Calu3 (cell line): Measurements from ENCODE around the gene HSPA1L. TPM values are rescaled to one million over a fixed set of nuclear protein-coding genes. Genes with fewer than 3 reads are reported as not detected.
"Not testable (repeated sequence)": the region's sequence is repeated elsewhere in the genome, so short reads cannot be mapped to it uniquely, and the experiment has no call there.

ENCODE experiments used
- BruUV-seq: library from RNA; stranded (reverse); fragments of 400-500 nt; replicated peaks from 2 replicates; lab custom pipeline; 2021; lab: Mats Ljungman, UMichigan
- CTCF ChIA-PET: fragments of 300-600 bp; sonication (Branson Sonifier 250); formaldehyde crosslinking; loops from one replicate; lab custom pipeline; 2022; ENCODE audit warnings: antibody characterized with exemption; lab: Charles Lee
- DNase-seq: peaks from one replicate; pipeline ENCODE4 v3.0.0; 2022
- H3K27ac Mint-ChIP-seq: one replicate; pipeline ENCODE4 v1.8.0; 2022; ENCODE audit warnings: mixed read lengths; ENCODE audit not compliant: unreplicated experiment
- H3K27me3 Mint-ChIP-seq: one replicate; pipeline ENCODE4 v1.8.0; 2022; ENCODE audit warnings: mixed read lengths; ENCODE audit not compliant: unreplicated experiment
- H3K36me3 Mint-ChIP-seq: one replicate; pipeline ENCODE4 v1.8.0; 2022; ENCODE audit warnings: mild to moderate bottlenecking, moderate library complexity, mixed read lengths; ENCODE audit not compliant: insufficient read depth, unreplicated experiment
- H3K4me1 Mint-ChIP-seq: one replicate; pipeline ENCODE4 v1.8.0; 2022; ENCODE audit warnings: mild to moderate bottlenecking, low read depth, mixed read lengths; ENCODE audit not compliant: unreplicated experiment
- H3K4me3 Mint-ChIP-seq: one replicate; pipeline ENCODE4 v1.8.0; 2022; ENCODE audit warnings: mild to moderate bottlenecking, low read depth, moderate library complexity, mixed read lengths; ENCODE audit not compliant: unreplicated experiment
- H3K9me3 Mint-ChIP-seq: one replicate; pipeline ENCODE4 v1.8.0; 2022; ENCODE audit warnings: low read depth, mixed read lengths; ENCODE audit not compliant: unreplicated experiment
- intact Hi-C: fragments of 100-400 bp; cut with micrococcal nuclease; formaldehyde crosslinking; loops from one replicate; pipeline ENCODE4 v1.10.0; 2022; ENCODE audit not compliant: unreplicated experiment
- total RNA-seq: library from RNA; stranded (reverse); gene quantifications from 2 replicates; pipeline ENCODE4 v1.2.3, GENCODE V29; 2022
- TF ChIP-seq, protein P1 (sequence below): fragments of 200-600 bp; IDR thresholded peaks from one replicate; pipeline ENCODE4 v1.8.0; 2022; ENCODE audit warnings: antibody characterized with exemption; ENCODE audit not compliant: unreplicated experiment

HSPA1L gene
- total RNA-seq, 1 experiment from 2014 or later, result 4.2 TPM

DNA sequence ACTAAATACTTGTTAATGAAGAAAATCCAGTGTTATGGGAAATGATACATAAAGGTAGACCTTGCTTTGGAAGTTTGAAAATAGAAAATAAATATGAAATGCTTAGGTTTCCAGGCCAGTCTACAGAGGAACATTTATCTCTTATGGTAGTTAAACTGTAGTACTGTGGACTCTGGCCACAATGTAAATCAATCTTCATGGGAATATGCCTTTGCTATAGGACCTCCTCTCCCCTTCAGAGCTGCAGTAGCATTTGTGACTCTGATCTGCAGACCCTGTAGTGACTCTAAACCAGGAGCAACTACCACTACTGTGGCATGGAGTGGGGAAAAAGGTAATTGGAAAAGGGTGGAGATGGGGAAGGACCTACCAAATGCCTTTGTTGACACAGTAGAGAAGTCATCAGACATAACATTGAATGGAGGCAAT is 4.8 kb upstream of the HSPA1L start:
- Mint-ChIP-seq H3K27ac (peak overlapping the region; percentile 40), H3K4me1 (peaks cover 46% of the 10 kb centered on the region)

DNA sequence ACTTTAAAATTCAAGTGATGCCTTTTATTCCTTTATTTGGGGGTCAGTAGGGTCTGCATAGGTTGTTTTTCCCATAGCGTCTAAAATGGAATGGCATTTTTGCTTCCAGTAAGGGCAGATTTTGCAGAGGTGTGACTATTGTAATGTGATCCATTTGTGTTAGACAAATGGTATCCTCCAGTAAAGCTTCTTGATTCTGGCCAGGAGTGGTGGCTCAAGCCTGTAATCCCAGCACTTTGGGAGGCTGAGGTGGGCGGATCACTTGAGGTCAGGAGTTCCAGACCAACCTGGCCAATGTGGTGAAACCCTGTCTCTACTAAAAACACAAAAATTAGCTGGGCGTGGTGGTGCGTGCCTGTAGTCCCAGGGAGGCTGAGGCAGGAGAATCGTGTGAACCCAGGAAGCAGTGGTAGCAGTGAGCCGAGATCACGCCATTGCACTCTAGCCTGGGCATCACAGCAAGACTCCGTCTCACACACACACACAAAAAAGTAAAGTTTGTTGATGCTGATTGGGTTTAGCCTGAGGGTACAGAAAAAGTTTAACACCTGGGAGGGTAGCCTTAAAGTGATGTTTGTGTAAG is 2.9 kb upstream of the HSPA1L start:
- intact Hi-C loops, H3K27me3 Mint-ChIP-seq, BruUV-seq, H3K9me3 Mint-ChIP-seq, DNase-seq: not testable (repeated sequence)
- Mint-ChIP-seq H3K4me3 (peak overlapping the region; percentile 89), H3K27ac (peak overlapping the region; percentile 40), H3K4me1 (peaks cover 44% of the 10 kb centered on the region), H3K36me3 (peaks cover 82% of the 10 kb centered on the region)
- CTCF ChIA-PET, result interaction anchor here (0.7 to 1.6 kb wide), 3 partner anchors 11 to 45 kb away, joined by 3 to 4 read pairs (median 3); partner anchors contain the start of genes LSM2 and VARS1

More for the DNA sequence above, 4.8 kb upstream of the HSPA1L start:
- intact Hi-C loops, result loop anchor here (2.0 to 5.0 kb wide), 3 partner anchors 15 to 43 kb away; partner anchors contain the start of genes VARS1 and VWA7
- CTCF ChIA-PET, result interaction anchor here (0.6 to 1.6 kb wide), 4 partner anchors 11 to 47 kb away, joined by 3 to 6 read pairs (median 3); partner anchors contain the start of gene LSM2
- no peak for DNase-seq
- Mint-ChIP-seq H3K27me3 (no peaks in the 10 kb centered on the region), H3K9me3 (no peaks in the 10 kb centered on the region), H3K36me3 (peaks cover 78% of the 10 kb centered on the region), H3K4me3 (peak overlapping the region; percentile 89)
- TF ChIP-seq, protein P1, sequence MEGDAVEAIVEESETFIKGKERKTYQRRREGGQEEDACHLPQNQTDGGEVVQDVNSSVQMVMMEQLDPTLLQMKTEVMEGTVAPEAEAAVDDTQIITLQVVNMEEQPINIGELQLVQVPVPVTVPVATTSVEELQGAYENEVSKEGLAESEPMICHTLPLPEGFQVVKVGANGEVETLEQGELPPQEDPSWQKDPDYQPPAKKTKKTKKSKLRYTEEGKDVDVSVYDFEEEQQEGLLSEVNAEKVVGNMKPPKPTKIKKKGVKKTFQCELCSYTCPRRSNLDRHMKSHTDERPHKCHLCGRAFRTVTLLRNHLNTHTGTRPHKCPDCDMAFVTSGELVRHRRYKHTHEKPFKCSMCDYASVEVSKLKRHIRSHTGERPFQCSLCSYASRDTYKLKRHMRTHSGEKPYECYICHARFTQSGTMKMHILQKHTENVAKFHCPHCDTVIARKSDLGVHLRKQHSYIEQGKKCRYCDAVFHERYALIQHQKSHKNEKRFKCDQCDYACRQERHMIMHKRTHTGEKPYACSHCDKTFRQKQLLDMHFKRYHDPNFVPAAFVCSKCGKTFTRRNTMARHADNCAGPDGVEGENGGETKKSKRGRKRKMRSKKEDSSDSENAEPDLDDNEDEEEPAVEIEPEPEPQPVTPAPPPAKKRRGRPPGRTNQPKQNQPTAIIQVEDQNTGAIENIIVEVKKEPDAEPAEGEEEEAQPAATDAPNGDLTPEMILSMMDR, result no peak
- no TSS peak for BruUV-seq

DNA sequence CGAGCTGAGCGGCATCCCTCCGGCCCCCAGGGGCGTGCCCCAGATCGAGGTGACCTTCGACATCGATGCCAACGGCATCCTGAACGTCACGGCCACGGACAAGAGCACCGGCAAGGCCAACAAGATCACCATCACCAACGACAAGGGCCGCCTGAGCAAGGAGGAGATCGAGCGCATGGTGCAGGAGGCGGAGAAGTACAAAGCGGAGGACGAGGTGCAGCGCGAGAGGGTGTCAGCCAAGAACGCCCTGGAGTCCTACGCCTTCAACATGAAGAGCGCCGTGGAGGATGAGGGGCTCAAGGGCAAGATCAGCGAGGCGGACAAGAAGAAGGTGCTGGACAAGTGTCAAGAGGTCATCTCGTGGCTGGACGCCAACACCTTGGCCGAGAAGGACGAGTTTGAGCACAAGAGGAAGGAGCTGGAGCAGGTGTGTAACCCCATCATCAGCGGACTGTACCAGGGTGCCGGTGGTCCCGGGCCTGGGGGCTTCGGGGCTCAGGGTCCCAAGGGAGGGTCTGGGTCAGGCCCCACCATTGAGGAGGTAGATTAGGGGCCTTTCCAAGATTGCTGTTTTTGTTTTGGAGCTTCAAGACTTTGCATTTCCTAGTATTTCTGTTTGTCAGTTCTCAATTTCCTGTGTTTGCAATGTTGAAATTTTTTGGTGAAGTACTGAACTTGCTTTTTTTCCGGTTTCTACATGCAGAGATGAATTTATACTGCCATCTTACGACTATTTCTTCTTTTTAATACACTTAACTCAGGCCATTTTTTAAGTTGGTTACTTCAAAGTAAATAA is 2.2 kb upstream of the HSPA1L start:
- CTCF ChIA-PET, result interaction anchor here (0.6 to 1.0 kb wide), 3 partner anchors 11 to 22 kb away, joined by 3 to 4 read pairs (median 3); partner anchors contain the start of genes LSM2 and VARS1
- Mint-ChIP-seq H3K27ac (peak overlapping the region; percentile 40), H3K4me1 (peaks cover 42% of the 10 kb centered on the region), H3K36me3 (peaks cover 75% of the 10 kb centered on the region), H3K4me3 (peak overlapping the region; percentile 89)
- H3K9me3 Mint-ChIP-seq, DNase-seq, intact Hi-C loops, BruUV-seq, H3K27me3 Mint-ChIP-seq: not testable (repeated sequence)

DNA sequence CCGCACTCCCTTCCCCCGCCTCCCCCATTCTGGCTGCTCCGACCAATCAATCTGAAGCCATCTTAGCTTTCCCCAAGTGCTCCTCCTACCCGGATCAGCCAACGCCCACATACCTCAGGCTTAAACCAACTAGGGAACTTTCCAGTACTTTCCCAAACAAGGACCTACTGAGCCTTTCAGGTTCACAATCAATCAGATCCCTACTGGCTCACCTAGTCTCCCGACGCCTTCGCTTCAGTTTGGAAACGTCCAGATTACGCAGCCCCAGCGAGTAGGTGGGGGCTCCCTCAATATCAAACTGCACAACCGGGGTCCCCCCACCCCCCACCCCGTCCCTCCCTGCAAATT is 432 bp downstream of the HSPA1L start:
- BruUV-seq, result no TSS peak
- Mint-ChIP-seq H3K4me3 (peak overlapping the region; percentile 79), H3K36me3 (peaks cover 48% of the 10 kb centered on the region), H3K27ac (peak overlapping the region; percentile 97), H3K9me3 (no peaks in the 10 kb centered on the region), H3K27me3 (no peaks in the 10 kb centered on the region), H3K4me1 (peaks cover 19% of the 10 kb centered on the region)
- intact Hi-C loops, result no loop called here
- CTCF ChIA-PET, result interaction anchor here (0.5 to 2.7 kb wide), 21 partner anchors 7 to 1298 kb away, joined by 3 to 19 read pairs (median 7); partner anchors contain the start of genes ABHD16A, HSPA1B, LSM2 and LY6G5C
- DNase-seq, result peak; percentile 99
- TF ChIP-seq, protein P1, result no peak

DNA sequence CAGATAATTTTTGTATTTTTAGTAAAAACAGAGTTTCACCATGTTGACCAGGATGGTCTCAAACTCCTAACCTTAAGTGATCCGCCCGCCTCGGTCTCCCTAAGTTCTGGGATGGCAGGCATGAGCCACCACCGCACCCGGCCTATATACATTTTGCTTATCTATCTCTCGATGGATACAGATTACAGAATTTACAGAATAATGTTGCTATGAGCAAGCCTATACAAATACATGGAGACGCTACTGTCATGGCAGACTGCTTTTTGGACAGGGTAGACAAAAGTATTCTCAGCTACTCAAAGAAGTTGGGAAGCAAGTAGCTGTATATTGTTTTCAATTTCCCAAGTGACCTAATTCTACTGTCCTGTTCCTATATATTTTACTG is 1.6 kb downstream of the HSPA1L start:
- H3K36me3 Mint-ChIP-seq, result peaks cover 36% of the 10 kb centered on the region
- BruUV-seq, result no TSS peak
- CTCF ChIA-PET, result interaction anchor here (1.8 to 2.7 kb wide), 4 partner anchors 8 to 38 kb away, joined by 5 to 19 read pairs (median 8); partner anchors contain the start of genes HSPA1B and VARS1
- DNase-seq, result no peak
- intact Hi-C loops, result no loop called here
- peaks cover 18% of the 10 kb centered on the region for H3K4me1 Mint-ChIP-seq
- TF ChIP-seq, protein P1, result no peak
- H3K4me3 Mint-ChIP-seq, result peak overlapping the region; percentile 79
- peak overlapping the region; percentile 97 for H3K27ac Mint-ChIP-seq
- H3K9me3 Mint-ChIP-seq, result no peaks in the 10 kb centered on the region
- H3K27me3 Mint-ChIP-seq, result no peaks in the 10 kb centered on the region
